Dermis microvascular lymphatic vessel endothelial cell (primary cell): ENCODE results near the gene TBC1D23. TPM values are rescaled to one million over a fixed set of nuclear protein-coding genes. Genes with fewer than 3 reads are reported as not detected.
"Not testable (repeated sequence)": the region's sequence is repeated elsewhere in the genome, so short reads cannot be mapped to it uniquely, and the experiment has no call there.

ENCODE experiments used
- DNase-seq, 2 donors: peaks; one replicate each; pipeline versions ENCODE4 v3.0.0 to v3.0.0-alpha.2; 2010; ENCODE audit warnings: low read depth in 2 of 2
- total RNA-seq: library from RNA; depleted of rRNA; stranded (reverse); fragments of >200 nt; gene quantifications from 2 replicates; pipeline ENCODE4 v1.2.1, GENCODE V29; 2014

Gene TBC1D23
- total RNA-seq, 1 donor from 2014 or later = 31.7 TPM

DNA sequence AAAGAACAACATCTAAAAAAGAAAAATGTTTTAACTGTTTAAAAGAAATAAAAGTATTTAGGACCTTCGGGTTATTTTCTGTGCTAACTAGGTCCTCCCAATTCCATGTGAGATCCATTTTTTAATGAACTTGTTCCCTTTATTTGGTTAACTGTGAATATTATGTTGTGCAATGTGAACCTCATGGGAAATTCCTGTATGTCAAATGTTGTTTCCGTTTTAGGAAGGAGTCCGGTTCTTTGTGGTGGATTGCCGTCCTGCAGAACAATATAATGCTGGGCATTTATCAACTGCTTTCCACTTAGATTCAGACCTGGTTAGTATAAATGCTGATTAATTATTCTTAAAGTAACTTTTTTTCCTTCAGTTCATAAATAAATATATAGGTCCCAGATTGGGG, 38.2 kb downstream of the TBC1D23 start:
- DNase-seq = peak; percentile 71 to 78

DNA sequence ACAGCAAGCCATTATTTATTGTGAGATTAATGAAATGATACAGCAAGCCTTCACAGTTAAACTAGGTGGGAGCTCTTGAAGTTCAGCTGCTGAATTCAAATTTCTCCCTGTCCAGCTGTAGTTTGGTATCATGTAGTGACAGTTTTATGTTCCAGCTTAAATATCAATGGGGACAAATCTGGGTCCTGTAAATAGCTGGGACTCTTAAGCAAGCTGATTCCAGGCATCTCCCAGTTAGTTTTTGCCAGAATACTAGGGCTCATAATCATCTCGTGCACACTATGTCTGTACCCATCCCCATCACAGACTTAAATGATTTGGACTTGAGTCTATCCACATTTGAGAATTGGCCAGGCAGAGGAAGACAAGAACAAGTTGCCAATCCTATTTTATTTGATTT, 45.9 kb downstream of the TBC1D23 start:
- no peak for DNase-seq

DNA sequence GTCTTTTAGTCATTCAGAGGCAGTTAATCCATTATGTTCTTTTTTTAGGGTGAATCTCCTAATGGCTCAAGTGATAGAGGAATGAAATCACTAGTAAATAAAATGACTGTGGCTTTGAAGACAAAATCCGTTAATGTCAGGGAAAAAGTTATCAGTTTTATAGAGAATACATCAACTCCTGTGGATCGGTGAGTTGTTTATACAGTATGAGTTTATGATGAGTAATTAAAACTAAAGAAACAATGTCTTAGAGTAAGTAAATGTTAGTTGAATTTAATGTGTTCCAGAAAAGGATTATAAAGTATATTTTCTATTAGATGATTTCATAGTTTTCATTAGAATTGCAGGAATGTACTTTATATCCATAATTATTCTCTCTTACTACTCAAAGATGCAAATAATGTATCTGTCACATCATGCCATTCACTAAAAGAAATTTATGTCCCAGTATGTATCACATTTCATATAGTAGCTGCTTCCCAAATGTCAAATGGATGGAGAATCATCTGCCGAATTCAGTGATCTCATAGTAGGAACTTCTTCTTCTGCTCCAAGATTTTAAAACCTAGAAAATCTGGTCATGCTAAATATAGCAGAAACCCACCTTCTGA, 49.7 kb downstream of the TBC1D23 start:
- DNase-seq = no peak

- no peak for DNase-seq
Measured at GRCh38 chr3:100311011-100311410, 50.2 kb downstream of the TBC1D23 start.

GRCh38 chr3:100316641-100317069, 55.9 kb downstream of the TBC1D23 start:
- DNase-seq = peak; percentile 43 to 56

- DNase-seq = no peak
Measured at GRCh38 chr3:100317912-100318311, 57.1 kb downstream of the TBC1D23 start.

DNA sequence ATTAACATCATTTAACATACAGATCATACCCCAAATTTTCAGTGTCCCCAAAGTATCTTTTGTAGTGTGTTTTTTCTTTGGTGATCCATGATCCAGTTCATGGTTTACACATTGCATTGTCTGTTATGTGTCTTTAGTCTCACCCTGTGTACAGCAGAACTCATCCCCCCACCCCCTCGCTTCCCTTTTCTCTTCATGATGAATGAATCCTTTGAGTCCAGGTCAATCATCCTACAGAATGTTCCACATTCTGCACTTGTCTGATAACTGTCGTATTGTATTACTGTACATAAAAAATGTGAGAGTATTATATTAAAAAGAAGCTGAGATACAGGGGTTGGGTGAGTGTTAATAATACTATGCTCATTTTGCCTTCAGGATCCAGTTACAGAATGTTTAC, 59.2 kb downstream of the TBC1D23 start:
- no peak for DNase-seq

DNA sequence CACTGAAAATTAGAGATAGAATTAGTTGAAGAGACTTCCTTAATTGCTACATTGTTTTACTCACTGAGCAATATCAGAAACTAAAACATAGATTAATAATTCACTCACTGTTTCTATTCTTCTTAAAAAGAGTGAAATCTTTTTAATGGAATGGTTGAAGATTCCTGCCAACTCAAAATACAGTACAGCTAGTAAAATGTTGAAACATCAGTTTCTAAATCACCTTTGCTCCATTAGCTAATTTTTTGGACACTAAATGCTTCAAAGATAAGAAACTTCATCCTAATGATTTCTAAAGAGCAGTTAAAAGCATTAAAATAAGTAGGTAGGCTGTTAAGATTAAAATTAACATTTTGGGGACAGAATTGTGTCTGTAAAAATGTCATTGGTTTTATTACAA, 63.3 kb downstream of the TBC1D23 start:
- no peak for DNase-seq

DNA sequence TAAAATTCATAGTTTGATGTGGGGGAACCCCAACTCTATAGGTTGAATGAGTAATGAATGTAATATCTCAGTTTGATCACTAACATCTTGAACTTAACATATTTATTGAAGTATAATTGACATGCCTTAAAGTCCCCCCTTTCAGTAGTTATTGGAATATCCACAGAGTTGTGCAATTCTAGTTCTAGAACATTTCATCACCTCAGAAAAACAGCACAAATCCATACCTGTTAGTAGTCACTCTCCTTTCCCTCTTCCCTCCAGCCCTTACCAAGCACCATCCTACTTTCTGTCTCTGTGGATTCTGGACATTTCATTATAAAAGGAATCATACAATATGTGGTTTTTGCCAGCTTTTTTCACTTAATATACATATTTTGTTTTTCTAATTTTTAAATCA, 65.0 kb downstream of the TBC1D23 start:
- DNase-seq = no peak

- not testable (repeated sequence) for DNase-seq
Measured at GRCh38 chr3:100327377-100327776, 66.6 kb downstream of the TBC1D23 start.

DNA sequence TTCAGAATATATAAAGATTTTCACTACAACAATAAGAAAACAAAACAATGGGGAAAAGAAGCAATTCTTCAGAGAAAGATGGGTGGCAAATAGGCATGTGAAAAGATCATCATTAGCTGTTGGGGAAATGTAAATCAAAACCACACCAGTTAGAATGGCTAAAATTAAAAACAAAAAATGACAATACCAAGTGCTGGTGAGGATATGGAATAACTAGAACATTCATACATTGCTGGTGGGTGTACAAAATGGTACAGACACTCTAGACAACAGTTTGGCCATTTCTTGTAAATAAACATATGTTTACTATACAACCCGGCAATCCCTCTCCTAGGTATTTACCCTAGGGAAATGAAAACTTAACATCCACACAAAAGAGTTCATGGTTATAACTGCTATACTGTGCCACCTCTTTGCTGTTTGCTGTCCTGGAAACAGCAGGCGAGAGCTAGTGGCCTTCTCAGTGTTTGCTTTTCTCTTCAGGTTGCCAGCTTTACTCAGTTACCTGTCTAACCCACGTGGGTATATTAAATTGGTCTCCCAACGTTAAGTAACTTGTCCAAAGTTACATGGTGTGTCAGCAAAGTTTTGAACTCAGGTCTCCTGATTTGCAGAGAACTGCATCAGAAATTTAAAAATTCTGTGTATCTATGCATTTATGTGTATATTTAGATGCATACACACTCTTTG, 69.2 kb downstream of the TBC1D23 start:
- DNase-seq = no peak

DNA sequence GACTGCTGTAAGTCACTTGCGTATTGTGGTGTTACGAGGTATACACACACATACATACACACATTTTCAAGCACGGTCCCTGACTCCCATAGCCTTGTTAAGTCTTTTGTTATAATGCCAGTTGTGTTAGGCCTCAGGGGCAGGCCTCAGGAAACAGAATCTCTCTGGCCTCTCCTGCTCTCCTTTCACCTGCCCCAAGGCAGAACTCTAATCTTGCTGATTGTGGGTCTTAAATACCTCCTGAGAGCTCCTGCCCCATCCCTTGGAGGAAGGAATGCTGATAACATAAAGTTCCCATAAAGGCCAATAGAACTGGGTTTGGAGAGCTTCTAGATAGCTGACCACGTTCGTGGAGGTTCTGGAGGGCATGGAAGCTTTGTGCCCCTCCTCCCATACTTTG, 69.9 kb downstream of the TBC1D23 start:
- no peak for DNase-seq

DNA sequence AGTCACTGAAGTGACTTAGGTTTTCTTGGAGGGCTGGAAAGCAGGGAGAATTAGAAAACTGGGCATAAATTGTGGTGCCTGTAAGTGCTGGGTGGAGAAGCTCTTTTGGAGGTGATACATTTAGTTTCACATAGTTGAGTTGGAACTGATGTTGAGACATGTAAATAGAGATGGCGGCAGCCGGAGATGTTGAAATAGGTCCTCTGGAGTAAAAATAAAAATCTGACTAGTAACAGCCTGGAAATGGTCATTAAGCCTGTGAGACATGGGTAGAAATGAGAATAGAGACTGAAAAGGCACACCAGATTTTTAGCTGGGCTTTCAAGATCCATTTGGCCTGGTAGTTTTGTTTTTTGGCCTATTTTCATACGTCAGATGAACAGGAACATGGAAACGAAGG, 70.9 kb downstream of the TBC1D23 start:
- DNase-seq = no peak

DNA sequence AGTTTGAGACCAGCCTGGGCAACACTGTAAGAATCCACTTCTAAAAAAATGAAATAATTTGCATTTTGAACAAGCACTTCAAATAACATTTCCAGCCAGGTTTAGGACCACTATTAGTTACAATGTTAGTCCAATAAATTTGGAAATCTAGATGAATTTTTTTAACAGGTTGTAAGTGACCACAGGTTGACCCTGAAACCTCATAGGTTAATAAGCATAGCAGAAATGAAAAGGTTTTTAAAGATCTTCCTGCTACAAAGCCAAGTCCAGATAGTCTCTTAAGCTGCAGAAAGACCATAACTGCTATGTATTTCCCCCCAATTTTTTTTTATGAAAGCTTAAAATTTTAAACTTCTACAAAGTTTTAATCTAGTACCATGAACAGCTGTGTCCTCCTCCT, 72.3 kb downstream of the TBC1D23 start:
- DNase-seq = no peak

DNA sequence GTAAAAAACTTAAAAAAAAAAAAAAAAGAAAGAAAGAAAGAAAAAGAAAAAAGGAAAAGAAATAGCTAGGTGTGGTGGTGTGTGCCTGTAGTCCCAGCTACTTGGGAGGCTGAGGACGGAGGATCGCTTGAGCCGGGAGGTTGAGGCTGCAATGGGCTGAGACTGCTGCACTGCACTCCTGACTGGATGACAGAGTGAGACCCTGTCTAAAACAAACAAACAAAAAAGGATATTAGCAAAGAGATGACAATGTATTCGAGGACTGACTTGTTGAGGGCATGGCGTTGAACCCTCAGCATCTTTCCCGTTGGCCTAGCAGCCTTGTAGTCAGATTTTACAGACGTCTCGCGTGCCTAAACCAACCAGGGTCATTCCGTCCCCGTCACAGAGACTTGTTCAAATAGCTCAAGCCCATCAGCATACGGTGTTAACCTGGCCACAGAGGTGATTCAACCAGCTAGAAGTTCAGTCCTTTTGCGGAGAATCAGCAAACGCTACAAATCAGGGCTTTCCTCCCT, 73.2 kb downstream of the TBC1D23 start:
- no peak for DNase-seq

GRCh38 chr3:100334488-100335351, 73.9 kb downstream of the TBC1D23 start, which contains the start of gene NIT2:
Gene NIT2, plus strand, starts transcription at chr3:100334757. Its CDS starts 35 bp downstream, at chr3:100334792.
- DNase-seq = peak; percentile 56 to 88

DNA sequence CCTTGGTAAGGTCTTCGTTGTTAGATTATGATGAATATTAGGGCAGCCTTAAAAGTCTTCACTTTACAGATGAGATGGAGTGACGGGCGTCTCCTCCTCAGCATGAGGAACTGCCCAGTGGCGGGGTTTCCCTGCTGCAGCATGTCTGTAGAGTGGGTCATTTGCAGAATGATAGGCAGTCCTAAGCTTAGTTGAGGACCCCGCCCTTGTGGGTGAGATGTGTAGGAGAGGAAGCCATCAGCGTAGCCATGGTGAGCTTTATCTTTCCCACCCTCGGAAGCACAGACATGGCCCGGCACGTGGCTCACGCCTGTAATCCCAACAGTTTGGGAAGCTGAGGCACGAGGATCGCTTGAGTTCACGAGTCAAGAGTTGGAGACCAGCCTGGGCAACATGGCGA, 74.6 kb downstream of the TBC1D23 start:
- DNase-seq = no peak

GRCh38 chr3:100336229-100336628, 75.4 kb downstream of the TBC1D23 start:
- DNase-seq = not testable (repeated sequence)

- no peak for DNase-seq
Measured at GRCh38 chr3:100338911-100339310, 78.1 kb downstream of the TBC1D23 start.

GRCh38 chr3:100339786-100340185, 79.0 kb downstream of the TBC1D23 start:
- DNase-seq = no peak

- no peak for DNase-seq
Measured at GRCh38 chr3:100340527-100340926, 79.7 kb downstream of the TBC1D23 start.

GRCh38 chr3:100348727-100349126, 87.9 kb downstream of the TBC1D23 start:
- no peak for DNase-seq
